Tibial artery (tissue), 4 donors: ENCODE measurements around the gene PLPP1.
A peak's percentile ranks its signal among the peaks of the same experiment; 100 is the strongest.

Experiments used
- DNase-seq, 2 donors: peaks; one replicate each; pipeline ENCODE4 v3.0.0-alpha.2; 2019
- H3K27ac ChIP-seq, 2 donors: fragments of 200-600 bp; sonication (generic) in 1 of 2; 1 replicate in 1 of 2; 2 replicates in 1 of 2; pipeline ENCODE4 v1.5.1; 2018 to 2019; ENCODE audit warnings: mild to moderate bottlenecking in 1 of 2
- H3K27me3 ChIP-seq, 2 donors: fragments of 200-600 bp; sonication (generic) in 1 of 2; one replicate each; pipeline versions ENCODE4 v1.5.1 to v1.6.0; 2016 to 2019
- H3K36me3 ChIP-seq, 3 donors: fragments of 200-600 bp; sonication (generic) in 2 of 3; one replicate each; pipeline ENCODE4 v1.5.1; 2016 to 2019; ENCODE audit warnings: mild to moderate bottlenecking in 2 of 3
- H3K4me1 ChIP-seq, 4 donors: fragments of 200-600 bp; sonication (generic) in 2 of 4; 1 replicate in 3 of 4; 2 replicates in 1 of 4; pipeline ENCODE4 v1.5.1; 2016 to 2019
- H3K4me3 ChIP-seq, 2 donors: fragments of 200-600 bp; sonication (generic) in 1 of 2; 1 replicate in 1 of 2; 2 replicates in 1 of 2; pipeline ENCODE4 v1.5.1; 2018 to 2019; ENCODE audit warnings: mild to moderate bottlenecking in 2 of 2
- H3K9me3 ChIP-seq, 3 donors: fragments of 200-600 bp; sonication (generic) in 1 of 3; one replicate each; pipeline ENCODE4 v1.5.1; 2016 to 2019
- intact Hi-C: fragments of 100-400 bp; cut with DNase I; formaldehyde crosslinking; loops from one replicate; pipeline ENCODE4 v1.15.0; 2023; ENCODE audit warnings: low total_unique reads
- TF ChIP-seq, protein P1 (sequence below), 2 experiments: fragments of 200-600 bp in 1 of 2; fragments of 450-650 bp in 1 of 2; IDR thresholded peaks; one replicate each; pipeline ENCODE4 v1.5.1; 2017 to 2019; ENCODE audit warnings: antibody characterized with exemption in 2 of 2, mild to moderate bottlenecking in 1 of 2, moderate library complexity in 1 of 2

PLPP1 gene

DNA sequence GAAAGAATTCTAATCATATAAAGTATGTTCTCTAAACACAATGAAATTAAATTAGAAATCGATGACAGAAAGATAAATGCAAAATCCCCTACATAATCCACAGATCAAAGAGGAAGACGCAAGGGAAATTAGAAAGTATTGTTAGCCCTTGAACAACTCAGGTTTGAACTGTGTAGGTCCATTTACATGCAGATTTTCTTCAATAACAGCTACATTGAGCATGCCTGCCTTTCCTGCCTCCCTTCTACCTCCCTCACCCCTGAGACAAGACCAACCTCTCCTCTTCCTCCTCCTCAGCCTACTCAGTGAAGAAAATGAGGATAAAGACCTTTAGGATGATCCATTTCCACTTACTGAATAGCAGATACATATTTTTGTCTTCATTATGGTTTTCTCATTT is 75.2 kb downstream of the PLPP1 start:
- Histone ChIP-seq H3K4me3 (no peak overlapping the region), H3K36me3 (peaks cover 0 to 16% (median 4%) of the 10 kb centered on the region in 3 donors), H3K4me1 (peaks cover 0 to 37% (median 2%) of the 10 kb centered on the region in 4 donors), H3K27ac (no peak overlapping the region), H3K9me3 (no peaks in the 10 kb centered on the region), H3K27me3 (no peaks in the 10 kb centered on the region)
- TF ChIP-seq, protein P1, sequence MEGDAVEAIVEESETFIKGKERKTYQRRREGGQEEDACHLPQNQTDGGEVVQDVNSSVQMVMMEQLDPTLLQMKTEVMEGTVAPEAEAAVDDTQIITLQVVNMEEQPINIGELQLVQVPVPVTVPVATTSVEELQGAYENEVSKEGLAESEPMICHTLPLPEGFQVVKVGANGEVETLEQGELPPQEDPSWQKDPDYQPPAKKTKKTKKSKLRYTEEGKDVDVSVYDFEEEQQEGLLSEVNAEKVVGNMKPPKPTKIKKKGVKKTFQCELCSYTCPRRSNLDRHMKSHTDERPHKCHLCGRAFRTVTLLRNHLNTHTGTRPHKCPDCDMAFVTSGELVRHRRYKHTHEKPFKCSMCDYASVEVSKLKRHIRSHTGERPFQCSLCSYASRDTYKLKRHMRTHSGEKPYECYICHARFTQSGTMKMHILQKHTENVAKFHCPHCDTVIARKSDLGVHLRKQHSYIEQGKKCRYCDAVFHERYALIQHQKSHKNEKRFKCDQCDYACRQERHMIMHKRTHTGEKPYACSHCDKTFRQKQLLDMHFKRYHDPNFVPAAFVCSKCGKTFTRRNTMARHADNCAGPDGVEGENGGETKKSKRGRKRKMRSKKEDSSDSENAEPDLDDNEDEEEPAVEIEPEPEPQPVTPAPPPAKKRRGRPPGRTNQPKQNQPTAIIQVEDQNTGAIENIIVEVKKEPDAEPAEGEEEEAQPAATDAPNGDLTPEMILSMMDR (IDR thresholded peaks at IDR 0.05), result no peak
- intact Hi-C loops, result loop anchor here (10.0 kb wide), 1 partner anchor 55 kb away; no protein-coding TSS in a partner anchor
- no peak for DNase-seq

DNA sequence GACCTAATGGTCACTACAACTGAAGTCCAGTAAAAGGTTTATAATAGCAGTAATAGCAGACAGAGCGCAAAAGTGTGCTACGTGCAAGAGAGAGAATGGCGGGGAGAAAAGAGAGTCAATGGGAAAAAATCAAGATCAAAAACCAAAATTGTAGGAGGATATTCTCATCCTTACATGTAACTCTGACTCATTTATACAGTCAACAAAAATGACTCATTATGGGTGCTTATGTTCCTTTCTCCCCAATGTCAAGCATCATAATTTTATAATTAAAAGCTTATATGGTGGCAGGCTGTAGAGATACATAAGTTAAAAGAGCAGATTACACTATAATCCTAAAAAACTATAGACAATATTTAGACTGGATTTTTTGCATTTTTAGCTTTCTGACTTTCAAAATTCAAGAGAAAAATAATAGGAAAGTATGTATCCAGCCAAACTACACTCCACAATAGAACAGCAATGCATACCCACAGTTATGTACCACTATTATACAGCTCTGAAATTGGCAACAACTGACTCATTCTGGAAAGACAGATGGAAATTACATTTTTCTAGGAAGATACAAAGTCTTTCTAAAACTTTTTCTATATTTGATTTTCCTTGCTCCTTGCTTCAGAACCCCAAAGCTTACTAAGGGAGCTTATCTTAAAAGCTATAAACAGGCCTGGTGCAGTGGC is 78.4 kb downstream of the PLPP1 start:
- H3K9me3 ChIP-seq, result no peaks in the 10 kb centered on the region
- H3K27me3 ChIP-seq, result no peaks in the 10 kb centered on the region
- H3K27ac ChIP-seq, result peak overlapping the region in 1 of 2 donors; percentile 5
- H3K36me3 ChIP-seq, result peaks cover 0 to 9% (median 5%) of the 10 kb centered on the region in 3 donors
- H3K4me3 ChIP-seq, result no peak overlapping the region
- H3K4me1 ChIP-seq, result peaks cover 0 to 46% (median 8%) of the 10 kb centered on the region in 4 donors
- TF ChIP-seq, protein P1 (IDR thresholded peaks at IDR 0.05), result no peak
- intact Hi-C loops, result loop anchor here (10.0 kb wide), 1 partner anchor 58 kb away; no protein-coding TSS in a partner anchor
- DNase-seq, result no peak

DNA sequence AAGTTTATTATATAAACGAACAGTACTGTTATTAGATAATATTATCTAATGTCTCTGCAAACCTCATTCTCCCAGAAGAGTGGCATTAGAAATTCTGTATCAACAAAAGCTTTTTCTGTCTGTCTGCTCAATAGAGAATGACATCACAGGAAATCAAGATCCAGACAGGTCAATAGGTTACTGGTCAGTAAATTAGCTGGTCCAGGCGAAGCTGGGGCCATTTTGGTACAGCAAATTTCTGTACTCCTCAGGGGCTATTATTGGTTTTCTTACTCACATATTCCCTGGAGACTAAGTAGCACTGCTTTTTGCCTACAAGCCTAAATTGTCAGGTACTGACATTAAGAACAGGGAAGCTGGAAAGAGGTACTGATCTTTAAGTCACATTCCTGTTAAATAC is 80.5 kb downstream of the PLPP1 start:
- TF ChIP-seq, protein P1 (IDR thresholded peaks at IDR 0.05), result no peak
- Histone ChIP-seq H3K27ac (peak overlapping the region in 1 of 2 donors; percentile 0), H3K27me3 (no peaks in the 10 kb centered on the region), H3K4me1 (peaks cover 0 to 58% (median 12%) of the 10 kb centered on the region in 4 donors), H3K9me3 (no peaks in the 10 kb centered on the region), H3K4me3 (no peak overlapping the region), H3K36me3 (peaks cover 0 to 10% (median 5%) of the 10 kb centered on the region in 3 donors)
- intact Hi-C loops, result loop anchor here (10.0 kb wide), 1 partner anchor 61 kb away; no protein-coding TSS in a partner anchor
- DNase-seq, result no peak

DNA sequence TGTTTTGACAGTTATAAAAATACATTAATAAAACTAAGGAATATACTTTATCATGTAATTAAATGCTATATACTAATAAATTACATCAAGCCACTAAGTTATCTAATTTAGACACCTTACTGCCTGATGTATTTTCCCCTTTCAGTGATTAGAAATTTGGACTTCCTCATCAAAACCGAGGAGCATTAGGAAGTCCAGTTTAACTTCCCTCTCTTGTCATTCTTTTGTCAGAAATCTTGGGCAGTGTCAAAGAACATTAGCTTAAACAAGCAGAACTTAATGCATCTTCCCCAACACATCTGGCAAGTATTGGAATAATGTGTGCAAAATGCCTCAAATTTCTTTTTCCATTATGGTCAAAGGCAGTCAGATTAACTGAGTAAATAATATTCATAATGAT is 81.6 kb downstream of the PLPP1 start:
- no peak for DNase-seq
- Histone ChIP-seq H3K27me3 (no peaks in the 10 kb centered on the region), H3K4me1 (peaks cover 0 to 68% (median 14%) of the 10 kb centered on the region in 4 donors), H3K4me3 (no peak overlapping the region), H3K9me3 (no peaks in the 10 kb centered on the region), H3K27ac (no peak overlapping the region), H3K36me3 (peaks cover 0 to 10% (median 5%) of the 10 kb centered on the region in 3 donors)
- intact Hi-C loops, result loop anchor here (10.0 kb wide), 1 partner anchor 62 kb away; no protein-coding TSS in a partner anchor
- TF ChIP-seq, protein P1 (IDR thresholded peaks at IDR 0.05), result no peak

DNA sequence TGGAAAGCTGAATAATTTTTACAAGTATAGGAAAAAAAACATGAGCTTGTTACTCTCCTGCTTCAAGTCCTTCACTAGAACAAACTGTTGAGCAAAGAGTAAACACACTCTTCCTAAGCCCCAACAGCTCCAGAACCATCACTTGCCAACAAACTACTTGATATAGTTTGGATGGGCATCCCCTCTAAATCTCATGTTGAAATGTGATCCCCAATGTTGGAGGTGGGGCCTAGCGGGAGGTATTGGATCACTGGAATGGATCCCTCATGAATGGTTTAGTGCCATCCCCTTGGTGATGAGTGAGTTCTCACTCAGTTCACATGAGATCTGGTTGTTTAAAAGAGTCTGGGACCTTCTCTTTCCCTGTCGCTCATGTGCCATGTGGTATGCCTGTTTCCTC is 82.8 kb downstream of the PLPP1 start:
- H3K4me1 ChIP-seq, result peaks cover 0 to 80% (median 17%) of the 10 kb centered on the region in 4 donors
- no peaks in the 10 kb centered on the region for H3K9me3 ChIP-seq
- TF ChIP-seq, protein P1 (IDR thresholded peaks at IDR 0.05), result no peak
- intact Hi-C loops, result loop anchor here (10.0 kb wide), 1 partner anchor 63 kb away; no protein-coding TSS in a partner anchor
- no peaks in the 10 kb centered on the region for H3K27me3 ChIP-seq
- H3K36me3 ChIP-seq, result peaks cover 0 to 10% (median 5%) of the 10 kb centered on the region in 3 donors
- no peak overlapping the region for H3K4me3 ChIP-seq
- no peak overlapping the region for H3K27ac ChIP-seq
- DNase-seq, result no peak
